Liver (tissue), 9 donors: ENCODE results near the gene ZKSCAN4. TPM values are rescaled to one million over a fixed set of nuclear protein-coding genes. Genes with fewer than 3 reads are reported as not detected.

Source experiments
- DNase-seq: peaks from one replicate; pipeline ENCODE4 v3.0.0-alpha.2; 2017; ENCODE audit warnings: low spot score
- H3K27ac ChIP-seq, 2 donors: one replicate each; pipeline ENCODE4 v1.7.0; 2013; ENCODE audit warnings: inconsistent platforms in 2 of 2, low read length in 2 of 2, control low read depth in 1 of 2, low read depth in 1 of 2, mild to moderate bottlenecking in 1 of 2
- H3K27me3 ChIP-seq, 4 donors: one replicate each; pipeline versions ENCODE4 v1.6.1 to v1.7.0; 2013; ENCODE audit warnings: low read length in 3 of 4, inconsistent platforms in 1 of 4, mild to moderate bottlenecking in 1 of 4, moderate library complexity in 1 of 4; ENCODE audit not compliant: control insufficient read depth in 4 of 4, insufficient read depth in 4 of 4
- H3K36me3 ChIP-seq, 4 donors: one replicate each; pipeline versions ENCODE4 v1.6.1 to v1.7.0; 2013; ENCODE audit warnings: low read length in 3 of 4, mild to moderate bottlenecking in 3 of 4, low read depth in 1 of 4, moderate library complexity in 1 of 4; ENCODE audit not compliant: control insufficient read depth in 4 of 4, insufficient read depth in 3 of 4
- H3K4me1 ChIP-seq, 4 donors: one replicate each; pipeline versions ENCODE4 v1.6.1 to v1.7.0; 2013; ENCODE audit warnings: low read length in 3 of 4, mild to moderate bottlenecking in 3 of 4, moderate library complexity in 1 of 4; ENCODE audit not compliant: control insufficient read depth in 4 of 4, insufficient read depth in 4 of 4
- H3K4me3 ChIP-seq, 3 donors: one replicate each; pipeline versions ENCODE4 v1.6.1 to v1.7.0; 2013; ENCODE audit warnings: low read length in 3 of 3, control low read depth in 1 of 3, low read depth in 1 of 3, mild to moderate bottlenecking in 1 of 3
- H3K9ac ChIP-seq, 2 donors: one replicate each; pipeline ENCODE4 v1.7.0; 2013; ENCODE audit warnings: low read length in 2 of 2, mild to moderate bottlenecking in 2 of 2, moderate library complexity in 2 of 2, control low read depth in 1 of 2, low read depth in 1 of 2
- H3K9me3 ChIP-seq, 4 donors: one replicate each; pipeline versions ENCODE4 v1.6.1 to v1.7.0; 2013; ENCODE audit warnings: low read length in 3 of 4; ENCODE audit not compliant: control insufficient read depth in 4 of 4
- ATF3 ChIP-seq: IDR thresholded peaks from 2 replicates; pipeline ENCODE4 v1.6.1; 2016; ENCODE audit warnings: antibody characterized with exemption
- CTCF ChIP-seq: fragments of 150-350 bp; IDR thresholded peaks from 2 replicates; pipeline ENCODE4 v1.5.1; 2017; ENCODE audit warnings: improper control_type of control experiment, low read depth, low read length; ENCODE audit not compliant: missing input control
- EGR1 ChIP-seq, 2 donors: IDR thresholded peaks; 2 replicates each; pipeline ENCODE4 v1.6.1; 2016 to 2018; ENCODE audit warnings: antibody characterized with exemption in 2 of 2, low read depth in 2 of 2
- FOXA1 ChIP-seq: IDR thresholded peaks from 2 replicates; pipeline ENCODE4 v1.6.1; 2016; ENCODE audit warnings: antibody characterized with exemption
- FOXA2 ChIP-seq: IDR thresholded peaks from 2 replicates; pipeline ENCODE4 v1.6.1; 2016; ENCODE audit warnings: antibody characterized with exemption
- GABPA ChIP-seq, 2 donors: IDR thresholded peaks in 1 of 2; conservative IDR thresholded peaks in 1 of 2; 2 replicates each; pipeline ENCODE4 v1.6.1; 2016; ENCODE audit warnings: antibody characterized with exemption in 2 of 2, mild to moderate bottlenecking in 1 of 2, moderate library complexity in 1 of 2
- HNF4A ChIP-seq, 2 donors: conservative IDR thresholded peaks; 2 replicates each; pipeline ENCODE4 v1.6.1; 2016; ENCODE audit warnings: antibody characterized with exemption in 2 of 2, mild to moderate bottlenecking in 2 of 2
- HNF4G ChIP-seq: IDR thresholded peaks from 2 replicates; pipeline ENCODE4 v1.6.1; 2016; ENCODE audit warnings: antibody characterized with exemption
- JUND ChIP-seq, 2 donors: IDR thresholded peaks; 2 replicates each; pipeline ENCODE4 v1.6.1; 2016; ENCODE audit warnings: antibody characterized with exemption in 2 of 2
- MAX ChIP-seq: IDR thresholded peaks from 2 replicates; pipeline ENCODE4 v1.6.1; 2016; ENCODE audit warnings: antibody characterized with exemption
- NR2F2 ChIP-seq: IDR thresholded peaks from 2 replicates; pipeline ENCODE4 v1.6.1; 2016; ENCODE audit warnings: antibody characterized with exemption
- RAD21 ChIP-seq, 2 donors: IDR thresholded peaks; 2 replicates each; pipeline ENCODE4 v1.6.1; 2016; ENCODE audit warnings: antibody characterized with exemption in 2 of 2, mild to moderate bottlenecking in 2 of 2
- REST ChIP-seq: IDR thresholded peaks from 2 replicates; pipeline ENCODE4 v1.6.1; 2016; ENCODE audit warnings: antibody characterized with exemption, mild to moderate bottlenecking
- RXRA ChIP-seq, 2 donors: IDR thresholded peaks; 2 replicates each; pipeline ENCODE4 v1.6.1; 2017 to 2018; ENCODE audit warnings: antibody characterized with exemption in 2 of 2, mild to moderate bottlenecking in 1 of 2
- SP1 ChIP-seq: IDR thresholded peaks from 2 replicates; pipeline ENCODE4 v1.6.1; 2018; ENCODE audit warnings: antibody characterized with exemption, mild to moderate bottlenecking
- TAF1 ChIP-seq: conservative IDR thresholded peaks from 2 replicates; pipeline ENCODE4 v1.6.1; 2016; ENCODE audit warnings: antibody characterized with exemption, mild to moderate bottlenecking
- YY1 ChIP-seq: IDR thresholded peaks from 2 replicates; pipeline ENCODE4 v1.6.1; 2016; ENCODE audit warnings: antibody characterized with exemption, mild to moderate bottlenecking
- ZBTB33 ChIP-seq: IDR thresholded peaks from 2 replicates; pipeline ENCODE4 v1.6.1; 2016; ENCODE audit warnings: antibody characterized with exemption
- WGBS: extraction: QIAGEN DNeasy Blood & Tissue Kit; methylation state at CpG from one replicate; pipeline ENCODE4 v1.1.7; 2013; 5-methylcytosine and 5-hydroxymethylcytosine counted together
- polyA plus RNA-seq, 2 donors: library from polyadenylated mRNA; stranded (reverse) in 1 of 2; unstranded in 1 of 2; fragments of 200-250 nt in 1 of 2; fragments of >200 nt in 1 of 2; fragmentation: Nextera tagmentation in 1 of 2; extraction: Ambion mirVana in 1 of 2; gene quantifications; one replicate each; pipeline versions ENCODE4 v1.2.1 to v1.2.3, GENCODE V29; 2013 to 2015
- total RNA-seq, 2 donors: library from RNA; depleted of rRNA; stranded (reverse); fragments of >200 nt; gene quantifications; one replicate each; pipeline ENCODE4 v1.2.3, GENCODE V29; 2014
- donor health status: healthy.
- donor health status: healthy.
- donor health status: healthy.
- donor health status: healthy.
- donor health status: healthy.

ZKSCAN4 gene
- total and polyA plus RNA-seq, 4 donors, result 1.4 to 4.7 (median 2.6) TPM

GRCh38 chr6:28209753-28210535, 42.1 kb downstream of the ZKSCAN4 start:
- TF ChIP-seq RAD21 (IDR thresholded peaks at IDR 0.05), result no peak
- no peak for TF ChIP-seq NR2F2
- TF ChIP-seq YY1, result no peak
- no peak for TF ChIP-seq SP1
- no peak for TF ChIP-seq ZBTB33
- TF ChIP-seq TAF1, result no peak
- no peak overlapping the region for H3K9ac ChIP-seq
- WGBS, result 50% methylated on average over 7 of the region's 7 CpGs
- H3K9me3 ChIP-seq, result peaks cover 0 to 17% (median 4%) of the 10 kb centered on the region in 4 donors
- H3K36me3 ChIP-seq, result no peaks in the 10 kb centered on the region
- H3K4me3 ChIP-seq, result no peak overlapping the region
- no peak overlapping the region for H3K27ac ChIP-seq
- DNase-seq, result no peak
- peaks cover 0 to 4% (median 3%) of the 10 kb centered on the region in 4 donors for H3K4me1 ChIP-seq
- peaks cover 5 to 46% (median 26%) of the 10 kb centered on the region in 4 donors for H3K27me3 ChIP-seq

- 9% methylated on average over 23 of the region's 23 CpGs for WGBS
- Histone ChIP-seq H3K27ac (no peak overlapping the region), H3K4me3 (peak overlapping the region in 1 of 3 donors; percentile 23), H3K27me3 (peaks cover 5 to 50% (median 26%) of the 10 kb centered on the region in 4 donors), H3K9ac (no peak overlapping the region), H3K4me1 (peaks cover 0 to 4% (median 3%) of the 10 kb centered on the region in 4 donors), H3K36me3 (no peaks in the 10 kb centered on the region), H3K9me3 (peaks cover 0 to 34% (median 4%) of the 10 kb centered on the region in 4 donors)
- DNase-seq, result no peak
- TF ChIP-seq HNF4A (conservative IDR thresholded peaks at IDR 0.05) (no peak), GABPA (IDR thresholded peaks at IDR 0.05 in 1 of 2, conservative IDR thresholded peaks at IDR 0.05 in 1 of 2) (no peak), RXRA (IDR thresholded peaks at IDR 0.05) (no peak), NR2F2 (no peak), ATF3 (no peak), FOXA1 (no peak)
These were observed 43.9 kb downstream of the ZKSCAN4 start for GRCh38 chr6:28208111-28208659.

GRCh38 chr6:28207510-28208110, 44.5 kb downstream of the ZKSCAN4 start:
- H3K36me3 ChIP-seq, result no peaks in the 10 kb centered on the region
- peaks cover 0 to 4% (median 3%) of the 10 kb centered on the region in 4 donors for H3K4me1 ChIP-seq
- no peak for DNase-seq
- WGBS, result 5% methylated on average over 35 of the region's 35 CpGs
- H3K27ac ChIP-seq, result no peak overlapping the region
- H3K9ac ChIP-seq, result no peak overlapping the region
- peak overlapping the region in 1 of 3 donors; percentile 23 for H3K4me3 ChIP-seq
- peaks cover 5 to 47% (median 24%) of the 10 kb centered on the region in 4 donors for H3K27me3 ChIP-seq
- peaks cover under 1 to 36% (median 5%) of the 10 kb centered on the region in 4 donors for H3K9me3 ChIP-seq
- TF ChIP-seq MAX (no peak), NR2F2 (no peak), SP1 (no peak), JUND (IDR thresholded peaks at IDR 0.05) (no peak), YY1 (no peak), FOXA2 (no peak), EGR1 (IDR thresholded peaks at IDR 0.05; ENCODE audit: low read depth in 2 of 2) (no peak), FOXA1 (no peak), HNF4G (no peak), CTCF (no peak), REST (no peak), RXRA (IDR thresholded peaks at IDR 0.05) (no peak), HNF4A (conservative IDR thresholded peaks at IDR 0.05) (no peak), TAF1 (no peak), GABPA (IDR thresholded peaks at IDR 0.05 in 1 of 2, conservative IDR thresholded peaks at IDR 0.05 in 1 of 2) (no peak)
